WTC11 (cell line): ENCODE measurements around the gene ACYP1. TPM values are rescaled to one million over a fixed set of nuclear protein-coding genes. Genes with fewer than 3 reads are reported as not detected.

ENCODE experiments used
- ATAC-seq: fragments of 200-7000 bp; cut with Tn5 transposase; 2 replicates; pipeline ENCODE4 v1.10.0; 2021; ENCODE audit warnings: mild to moderate bottlenecking, moderate library complexity
- CTCF ChIA-PET: fragments of 300-600 bp; sonication (Branson Sonifier 250); formaldehyde crosslinking; loops from one replicate; lab custom pipeline; 2021; ENCODE audit warnings: antibody characterized with exemption; lab: Charles Lee
- POLR2A ChIA-PET: fragments of 350-600 bp; sonication (Branson Sonifier 250); formaldehyde crosslinking; loops from one replicate; lab custom pipeline; 2021; ENCODE audit warnings: antibody characterized with exemption; lab: Charles Lee
- DNase-seq: peaks from one replicate; pipeline ENCODE4 v3.0.0; 2021; ENCODE audit warnings: low spot score
- H3K27ac Mint-ChIP-seq: 2 replicates; pipeline ENCODE4 v1.8.0; 2021; ENCODE audit warnings: mixed read lengths
- H3K27me3 Mint-ChIP-seq: 2 replicates; pipeline ENCODE4 v1.8.0; 2021; ENCODE audit warnings: low read depth, mild to moderate bottlenecking, moderate library complexity, mixed read lengths
- H3K36me3 Mint-ChIP-seq: 2 replicates; pipeline ENCODE4 v1.8.0; 2021; ENCODE audit warnings: mixed read lengths
- H3K4me1 Mint-ChIP-seq: 2 replicates; pipeline ENCODE4 v1.8.0; 2022; ENCODE audit warnings: mixed read lengths
- H3K4me3 Mint-ChIP-seq: 2 replicates; pipeline ENCODE4 v1.8.0; 2021; ENCODE audit warnings: mild to moderate bottlenecking, moderate library complexity, mixed read lengths
- H3K9me3 Mint-ChIP-seq: 2 replicates; pipeline ENCODE4 v1.8.0; 2021; ENCODE audit warnings: mixed read lengths
- ARID4B ChIP-seq: sonication (generic); formaldehyde crosslinking; IDR thresholded peaks from 2 replicates; pipeline ENCODE4 v1.8.0; 2023; ENCODE audit warnings: missing genetic modification reagents, mild to moderate bottlenecking, borderline replicate concordance
- ATF1 ChIP-seq: sonication (generic); formaldehyde crosslinking; IDR thresholded peaks from 2 replicates; pipeline ENCODE4 v1.8.1; 2023; ENCODE audit warnings: mild to moderate bottlenecking, moderate library complexity, missing genetic modification reagents
- ATF2 ChIP-seq: sonication (generic); formaldehyde crosslinking; IDR thresholded peaks from 2 replicates; pipeline ENCODE4 v1.8.1; 2022; ENCODE audit warnings: low read depth, missing genetic modification reagents, borderline replicate concordance
- CDX4 ChIP-seq: fragments of 250-450 bp; sonication (Bioruptor Pico); IDR thresholded peaks from 2 replicates; pipeline ENCODE4 v1.9.0; 2021; ENCODE audit warnings: moderate library complexity, mild to moderate bottlenecking, inconsistent platforms, borderline replicate concordance
- FOXJ3 ChIP-seq: sonication (generic); formaldehyde crosslinking; IDR thresholded peaks from 2 replicates; pipeline ENCODE4 v1.9.0; 2021; ENCODE audit warnings: missing genetic modification reagents, mild to moderate bottlenecking, borderline replicate concordance
- GABPB1 ChIP-seq: sonication (generic); formaldehyde crosslinking; IDR thresholded peaks from 2 replicates; pipeline ENCODE4 v1.8.1; 2023; ENCODE audit warnings: mild to moderate bottlenecking, missing genetic modification reagents
- HMGXB4 ChIP-seq: sonication (generic); formaldehyde crosslinking; IDR thresholded peaks from 2 replicates; pipeline ENCODE4 v1.8.1; 2023; ENCODE audit warnings: mild to moderate bottlenecking, moderate library complexity, missing genetic modification reagents
- KAT7 ChIP-seq: sonication (generic); formaldehyde crosslinking; IDR thresholded peaks from 2 replicates; pipeline ENCODE4 v1.8.1; 2023; ENCODE audit warnings: missing genetic modification reagents, mild to moderate bottlenecking, borderline replicate concordance
- MAX ChIP-seq: sonication (generic); formaldehyde crosslinking; IDR thresholded peaks from 2 replicates; pipeline ENCODE4 v1.8.0; 2022; ENCODE audit warnings: mild to moderate bottlenecking, missing genetic modification reagents
- NFATC4 ChIP-seq: fragments of 250-450 bp; sonication (Bioruptor Pico); IDR thresholded peaks from 2 replicates; pipeline ENCODE4 v1.9.0; 2021; ENCODE audit warnings: mild to moderate bottlenecking
- NFYB ChIP-seq: sonication (generic); formaldehyde crosslinking; conservative IDR thresholded peaks from 2 replicates; pipeline ENCODE4 v1.8.0; 2022; ENCODE audit warnings: low read depth, missing genetic modification reagents
- RORB ChIP-seq: fragments of 250-450 bp; sonication (Bioruptor Pico); IDR thresholded peaks from 2 replicates; pipeline ENCODE4 v1.9.0; 2021; ENCODE audit warnings: mild to moderate bottlenecking
- SMAD3 ChIP-seq: sonication (generic); formaldehyde crosslinking; IDR thresholded peaks from 2 replicates; pipeline ENCODE4 v1.8.0; 2022; ENCODE audit warnings: missing genetic modification reagents, mild to moderate bottlenecking, borderline replicate concordance
- TEAD1 ChIP-seq: sonication (generic); formaldehyde crosslinking; IDR thresholded peaks from 2 replicates; pipeline ENCODE4 v1.8.0; 2022; ENCODE audit warnings: mild to moderate bottlenecking, missing genetic modification reagents
- TP53 ChIP-seq: sonication (generic); formaldehyde crosslinking; IDR thresholded peaks from 2 replicates; pipeline ENCODE4 v1.8.1; 2023; ENCODE audit warnings: mild to moderate bottlenecking, missing genetic modification reagents
- USF2 ChIP-seq: sonication (generic); formaldehyde crosslinking; IDR thresholded peaks from 2 replicates; pipeline ENCODE4 v1.8.1; 2023; ENCODE audit warnings: mild to moderate bottlenecking, missing genetic modification reagents, moderate library complexity
- ZMAT4 ChIP-seq: fragments of 250-450 bp; sonication (Bioruptor Pico); IDR thresholded peaks from 2 replicates; pipeline ENCODE4 v1.9.0; 2021; ENCODE audit warnings: mild to moderate bottlenecking
- ZNF317 ChIP-seq: sonication (generic); formaldehyde crosslinking; IDR thresholded peaks from 2 replicates; pipeline ENCODE4 v1.8.1; 2023; ENCODE audit warnings: low read depth, mild to moderate bottlenecking, moderate library complexity, missing genetic modification reagents, borderline replicate concordance
- ZNF396 ChIP-seq: fragments of 250-450 bp; sonication (Bioruptor Pico); IDR thresholded peaks from 2 replicates; pipeline ENCODE4 v1.8.0; 2021; ENCODE audit warnings: mild to moderate bottlenecking, moderate library complexity, borderline replicate concordance
- ZNF416 ChIP-seq: fragments of 250-450 bp; sonication (Bioruptor Pico); IDR thresholded peaks from 2 replicates; pipeline ENCODE4 v1.9.0; 2021; ENCODE audit warnings: mild to moderate bottlenecking, inconsistent platforms
- ZNF671 ChIP-seq: fragments of 250-450 bp; sonication (Bioruptor Pico); IDR thresholded peaks from 2 replicates; pipeline ENCODE4 v1.8.0; 2021; ENCODE audit warnings: mild to moderate bottlenecking
- total RNA-seq: library from RNA; stranded (reverse); gene quantifications from 3 replicates; pipeline ENCODE4 v1.2.3, GENCODE V29; 2021

ACYP1 gene
- total RNA-seq, 1 experiment from 2014 or later, result 26.6 TPM

GRCh38 chr14:75044322-75044721, 19.5 kb downstream of the ACYP1 start:
- CTCF ChIA-PET, result interaction anchor here (0.7 kb wide), 1 partner anchor 183 kb away, joined by 3 read pairs; no protein-coding TSS in a partner anchor

GRCh38 chr14:75042035-75042434, 21.8 kb downstream of the ACYP1 start:
- Mint-ChIP-seq H3K36me3 (peaks cover 18% of the 10 kb centered on the region), H3K27me3 (no peaks in the 10 kb centered on the region), H3K4me1 (no peaks in the 10 kb centered on the region; the same call in 1 of the 2 replicates), H3K9me3 (no peaks in the 10 kb centered on the region), H3K27ac (no peak overlapping the region), H3K4me3 (no peak overlapping the region)
- ATAC-seq (no peak), DNase-seq (no peak)
- TF ChIP-seq MAX, result no peak
- no peak for TF ChIP-seq ATF2 (CRISPR knock-in tag)
- no peak for TF ChIP-seq NFATC4 (CRISPR knock-in tag)
- TF ChIP-seq CDX4 (CRISPR knock-in tag), result no peak
- ChIA-PET CTCF (interaction anchor here (1.3 kb wide), 1 partner anchor 181 kb away, joined by 3 read pairs; no protein-coding TSS in a partner anchor), POLR2A (no interaction called here)

More at GRCh38 chr14:75044322-75044721, 19.5 kb downstream of the ACYP1 start:
- H3K4me1 Mint-ChIP-seq, result no peaks in the 10 kb centered on the region; the same call in 1 of the 2 replicates
- POLR2A ChIA-PET, result no interaction called here
- no peak for DNase-seq
- no peaks in the 10 kb centered on the region for H3K27me3 Mint-ChIP-seq
- H3K4me3 Mint-ChIP-seq, result no peak overlapping the region
- 0 out of 2 replicates have a peak overlapping the region, but pooled peaks have one; percentile 54 for H3K27ac Mint-ChIP-seq
- no peaks in the 10 kb centered on the region for H3K9me3 Mint-ChIP-seq
- ATAC-seq, result no peak
- TF ChIP-seq RORB (no peak), NFATC4 (CRISPR knock-in tag) (no peak), ZMAT4 (CRISPR knock-in tag) (no peak)
- peaks cover 18% of the 10 kb centered on the region for H3K36me3 Mint-ChIP-seq

- H3K27me3 Mint-ChIP-seq, result no peaks in the 10 kb centered on the region
- no peaks in the 10 kb centered on the region for H3K4me1 Mint-ChIP-seq
- no peak for DNase-seq
- TF ChIP-seq ZNF671 (CRISPR knock-in tag) (no peak), HMGXB4 (no peak), SMAD3 (no peak), USF2 (no peak), ARID4B (CRISPR knock-in tag) (no peak), ZNF396 (CRISPR knock-in tag) (no peak), ATF1 (CRISPR knock-in tag) (no peak), GABPB1 (CRISPR knock-in tag) (no peak), MAX (no peak), TEAD1 (CRISPR knock-in tag) (no peak), FOXJ3 (CRISPR knock-in tag) (no peak), KAT7 (CRISPR knock-in tag) (no peak), TP53 (CRISPR knock-in tag) (no peak), ZNF416 (CRISPR knock-in tag) (no peak), NFYB (CRISPR knock-in tag) (no peak), ZNF317 (CRISPR knock-in tag) (no peak)
- TF ChIP-seq, all 79 proteins: peak for 0
- POLR2A ChIA-PET, result no interaction called here
- H3K27ac Mint-ChIP-seq, result no peak overlapping the region
- no peak overlapping the region for H3K4me3 Mint-ChIP-seq
- H3K36me3 Mint-ChIP-seq, result peaks cover 21% of the 10 kb centered on the region
- ATAC-seq, result no peak
- no peaks in the 10 kb centered on the region for H3K9me3 Mint-ChIP-seq
- CTCF ChIA-PET, result interaction anchor here (1.3 kb wide), 1 partner anchor 181 kb away, joined by 3 read pairs; no protein-coding TSS in a partner anchor
Observed at GRCh38 chr14:75041613-75042012, 22.2 kb downstream of the ACYP1 start.
